Psoas muscle (tissue), 8 donors: Measurements from ENCODE around the gene TECPR2. TPM values are rescaled to one million over a fixed set of nuclear protein-coding genes. Genes with fewer than 3 reads are reported as not detected.
"Not testable (repeated sequence)": the region's sequence is repeated elsewhere in the genome, so short reads cannot be mapped to it uniquely, and the experiment has no call there.

ENCODE experiments used
- ATAC-seq, 4 donors: fragments of 200-7000 bp; cut with Tn5 transposase; one replicate each; pipeline ENCODE4 v1.9.1; 2020; ENCODE audit warnings: moderate library complexity in 3 of 4, mild to moderate bottlenecking in 2 of 4
- DNase-seq, 2 donors: peaks; one replicate each; pipeline ENCODE4 v3.0.0-alpha.2; 2020
- H3K27ac ChIP-seq: fragments of 200-600 bp; one replicate; pipeline ENCODE4 v1.8.0; 2022
- H3K27me3 ChIP-seq, 3 donors: fragments of 200-600 bp in 1 of 3; one replicate each; pipeline versions ENCODE4 v1.6.1 to v1.8.0; 2013 to 2022; ENCODE audit warnings: low read length in 2 of 3, mild to moderate bottlenecking in 2 of 3, moderate library complexity in 1 of 3; ENCODE audit not compliant: insufficient read depth in 3 of 3
- H3K36me3 ChIP-seq, 2 donors: fragments of 200-600 bp in 1 of 2; one replicate each; pipeline versions ENCODE4 v1.6.1 to v1.8.0; 2013 to 2022; ENCODE audit warnings: low read depth in 1 of 2, mild to moderate bottlenecking in 1 of 2, moderate library complexity in 1 of 2; ENCODE audit not compliant: insufficient read depth in 1 of 2
- H3K4me1 ChIP-seq: fragments of 200-600 bp; one replicate; pipeline ENCODE4 v1.8.0; 2022
- H3K4me3 ChIP-seq: fragments of 200-600 bp; one replicate; pipeline ENCODE4 v1.8.0; 2022; ENCODE audit warnings: mild to moderate bottlenecking
- H3K9me3 ChIP-seq: fragments of 200-600 bp; one replicate; pipeline ENCODE4 v1.8.0; 2022
- WGBS, 3 donors: extraction: QIAGEN DNeasy Blood & Tissue Kit; methylation state at CpG; one replicate each; pipeline versions ENCODE4 v1.1.6 to v1.1.7; 2013; 5-methylcytosine and 5-hydroxymethylcytosine counted together
- intact Hi-C, 2 donors: fragments of 100-400 bp; cut with DNase I; formaldehyde crosslinking; loops; one replicate each; pipeline versions ENCODE4 v1.11.0 to v1.14.2; 2022
- polyA plus RNA-seq, 3 donors: library from polyadenylated mRNA; stranded (reverse); fragments of 200-250 nt; gene quantifications; one replicate each; pipeline ENCODE4 v1.2.3, GENCODE V29; 2013
- total RNA-seq, 4 donors: library from RNA; stranded (reverse); fragmentation: NEBNext Ultra II Directional in 2 of 4; extraction: Animal tissue kit (Norgen Biotek cat#: 25700) in 2 of 4; gene quantifications; one replicate each; pipeline versions ENCODE4 v1.2.1 to v1.2.4, GENCODE V29; 2021 to 2023
- TF ChIP-seq, protein P1 (sequence below): fragments of 200-600 bp; IDR thresholded peaks from one replicate; pipeline ENCODE4 v1.8.0; 2022; ENCODE audit warnings: antibody characterized with exemption
- donor health status: healthy with polysubstance abuse.
- donor health status: DM: no; HTN: no; CAD: no; lungs with moderate emphysema.
- donor health status: Bipolar disorder and iron deficiency.
- donor health status: healthy.
- donor health status: DM: yes; HTN: yes; CAD: no.
- donor health status: DM: no; HTN: no; CAD: no.
- donor health status: DM: no; HTN: no; CAD: no.
- donor health status: DM: yes; HTN: yes; CAD: no.

TECPR2 gene
- total and polyA plus RNA-seq, 7 donors = 5.7 to 22.5 (median 16.4) TPM

DNA sequence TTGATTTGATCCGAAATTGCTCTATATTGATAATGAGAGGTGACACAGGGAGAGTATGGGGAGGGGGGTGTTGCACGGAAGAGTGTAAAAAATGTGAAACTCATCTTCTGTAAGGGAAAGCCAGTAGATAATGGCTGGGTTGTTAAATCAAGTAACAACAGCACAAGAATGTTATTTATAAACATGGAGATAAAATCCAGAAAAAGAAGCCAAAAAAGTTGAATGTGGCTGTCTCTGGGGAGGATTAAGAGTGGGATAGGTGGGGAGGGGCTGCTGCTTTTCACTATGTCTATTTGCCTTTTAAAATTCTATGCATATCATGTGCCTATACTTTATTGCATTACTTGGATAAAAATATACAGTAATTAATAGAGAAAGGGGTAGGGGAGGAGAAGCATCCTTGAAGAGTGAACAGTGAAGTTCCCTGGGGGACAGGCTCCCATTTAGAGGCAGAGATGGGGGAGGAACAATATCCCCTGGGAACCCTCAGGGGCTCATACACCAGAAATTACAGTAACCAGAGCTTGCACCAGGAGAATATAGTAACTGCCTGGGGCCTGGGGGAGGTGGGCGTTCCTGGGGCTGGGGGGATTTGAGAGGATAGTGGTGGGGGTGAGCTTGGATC is 186.0 kb downstream of the TECPR2 start:
- 73 to 77% (median 75%) methylated on average over 3 of the region's 3 CpGs for WGBS, 3 donors
- H3K36me3 ChIP-seq = no peaks in the 10 kb centered on the region
- H3K27me3 ChIP-seq = peaks cover 0 to 34% (median 16%) of the 10 kb centered on the region in 3 donors
- H3K9me3 ChIP-seq = no peaks in the 10 kb centered on the region
- no peak overlapping the region for H3K27ac ChIP-seq
- ATAC-seq (no peak), DNase-seq (no peak)
- TF ChIP-seq, protein P1, sequence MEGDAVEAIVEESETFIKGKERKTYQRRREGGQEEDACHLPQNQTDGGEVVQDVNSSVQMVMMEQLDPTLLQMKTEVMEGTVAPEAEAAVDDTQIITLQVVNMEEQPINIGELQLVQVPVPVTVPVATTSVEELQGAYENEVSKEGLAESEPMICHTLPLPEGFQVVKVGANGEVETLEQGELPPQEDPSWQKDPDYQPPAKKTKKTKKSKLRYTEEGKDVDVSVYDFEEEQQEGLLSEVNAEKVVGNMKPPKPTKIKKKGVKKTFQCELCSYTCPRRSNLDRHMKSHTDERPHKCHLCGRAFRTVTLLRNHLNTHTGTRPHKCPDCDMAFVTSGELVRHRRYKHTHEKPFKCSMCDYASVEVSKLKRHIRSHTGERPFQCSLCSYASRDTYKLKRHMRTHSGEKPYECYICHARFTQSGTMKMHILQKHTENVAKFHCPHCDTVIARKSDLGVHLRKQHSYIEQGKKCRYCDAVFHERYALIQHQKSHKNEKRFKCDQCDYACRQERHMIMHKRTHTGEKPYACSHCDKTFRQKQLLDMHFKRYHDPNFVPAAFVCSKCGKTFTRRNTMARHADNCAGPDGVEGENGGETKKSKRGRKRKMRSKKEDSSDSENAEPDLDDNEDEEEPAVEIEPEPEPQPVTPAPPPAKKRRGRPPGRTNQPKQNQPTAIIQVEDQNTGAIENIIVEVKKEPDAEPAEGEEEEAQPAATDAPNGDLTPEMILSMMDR = no peak
- H3K4me3 ChIP-seq = no peak overlapping the region
- H3K4me1 ChIP-seq = peaks cover 3% of the 10 kb centered on the region
- intact Hi-C loops = no loop called here

DNA sequence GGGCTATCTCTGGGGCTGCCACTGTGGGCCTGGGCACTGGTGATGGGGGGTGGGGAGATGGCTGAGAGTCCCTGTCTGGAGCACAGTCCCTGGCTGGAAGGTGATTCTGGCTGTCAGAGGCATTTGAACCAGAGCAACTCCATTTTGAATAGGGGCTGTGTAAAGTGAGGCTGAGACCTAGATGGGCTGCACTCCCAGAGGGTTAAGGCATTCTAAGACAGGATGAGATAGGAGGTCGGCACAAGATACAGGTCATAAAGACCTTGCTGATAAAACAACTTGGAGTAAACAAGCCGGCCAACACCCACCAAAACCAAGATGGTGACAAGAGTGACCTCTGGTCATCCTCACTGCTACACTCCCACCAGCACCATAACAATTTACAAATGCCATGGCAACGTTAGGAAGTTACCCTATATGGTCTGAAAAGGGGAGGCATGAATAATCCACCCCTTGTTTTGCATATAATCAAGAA is 188.2 kb downstream of the TECPR2 start:
- intact Hi-C loops, H3K9me3 ChIP-seq, H3K36me3 ChIP-seq, ATAC-seq, H3K4me1 ChIP-seq, H3K4me3 ChIP-seq, DNase-seq, H3K27ac ChIP-seq: not testable (repeated sequence)
- peaks cover 0 to 12% (median 1%) of the 10 kb centered on the region in 3 donors for H3K27me3 ChIP-seq
- WGBS, 3 donors = 81 to 89% (median 83%) methylated on average over 3 of the region's 3 CpGs

Other genes with a start within 250 kb of the TECPR2 start
- 10 to 100 TPM; 18.3 to 26.8 (median 22.3) TPM for gene WDR20, start 223.0 kb upstream of the TECPR2 start, total RNA-seq
- gene WDR20, start 223.0 kb upstream of the TECPR2 start, polyA plus RNA-seq = 10 to 100 TPM; 11.4 to 20.6 (median 11.9) TPM
- gene MOK, start 57.8 kb upstream of the TECPR2 start, total RNA-seq = 1 to 10 TPM; 1.8 to 3.4 (median 2.1) TPM
- 10 to 100 TPM in 1 of 3 donors, 1 to 10 TPM in 2; 3.4 to 11.1 (median 4.5) TPM for gene MOK, start 57.8 kb upstream of the TECPR2 start, polyA plus RNA-seq
- 10 to 100 TPM in 3 of 4 donors, 1 to 10 TPM in 1; 8.5 to 18.2 (median 12.3) TPM for gene ZNF839, start 43.2 kb upstream of the TECPR2 start, total RNA-seq
- 1 to 10 TPM; 4.6 to 10.0 (median 7.2) TPM for gene ZNF839, start 43.2 kb upstream of the TECPR2 start, polyA plus RNA-seq
- 10 to 100 TPM; 27.8 to 40.1 (median 32.5) TPM for gene CINP, start 51 bp upstream of the TECPR2 start, total RNA-seq
- gene CINP, start 51 bp upstream of the TECPR2 start, polyA plus RNA-seq = 10 to 100 TPM; 22.5 to 42.4 (median 35.9) TPM
- gene ANKRD9, start 146.8 kb downstream of the TECPR2 start, total RNA-seq = 100 to 1,000 TPM in 2 of 4 donors, 10 to 100 TPM in 2; 48.1 to 126 (median 98.0) TPM
- 10 to 100 TPM; 22.7 to 74.4 (median 36.6) TPM for gene ANKRD9, start 146.8 kb downstream of the TECPR2 start, polyA plus RNA-seq
- gene RCOR1, start 229.7 kb downstream of the TECPR2 start, total RNA-seq = 10 to 100 TPM; 11.6 to 17.7 (median 15.8) TPM
- 10 to 100 TPM in 1 of 3 donors, 1 to 10 TPM in 2; 6.0 to 14.3 (median 8.2) TPM for gene RCOR1, start 229.7 kb downstream of the TECPR2 start, polyA plus RNA-seq